HG03342 (cell line): ENCODE measurements around the gene TKFC.

Experiments used
- ATAC-seq: cut with Tn5 transposase; IDR thresholded peaks from one replicate; pipeline ENCODE4 v1.9.1; 2021; ENCODE audit warnings: mild to moderate bottlenecking, moderate library complexity; ENCODE audit not compliant: unreplicated experiment

Gene TKFC

GRCh38 chr11:61315260-61315659 lies 17.8 kb upstream of the TKFC start:
- no peak for ATAC-seq

GRCh38 chr11:61325649-61326414 lies 7.2 kb upstream of the TKFC start:
- ATAC-seq, result no peak

GRCh38 chr11:61327669-61328071 lies 5.4 kb upstream of the TKFC start:
- no peak for ATAC-seq

- ATAC-seq, result no peak
These were observed 4.7 kb upstream of the TKFC start for GRCh38 chr11:61328351-61328750.

- no peak for ATAC-seq
These were observed 3.2 kb upstream of the TKFC start for GRCh38 chr11:61329871-61330270.

GRCh38 chr11:61331651-61332050 lies 1.4 kb upstream of the TKFC start:
- ATAC-seq, result no peak

- no peak for ATAC-seq
These were observed 689 bp upstream of the TKFC start for GRCh38 chr11:61332281-61332796.

GRCh38 chr11:61333550-61334433 lies 764 bp downstream of the TKFC start:
- no peak for ATAC-seq

GRCh38 chr11:61334434-61335354 lies 1.7 kb downstream of the TKFC start:
- no peak for ATAC-seq

- ATAC-seq, result no peak
These were observed 2.3 kb downstream of the TKFC start for GRCh38 chr11:61335355-61335710.

GRCh38 chr11:61336171-61336935 lies 3.3 kb downstream of the TKFC start:
- ATAC-seq, result peak; percentile 43

GRCh38 chr11:61337706-61338470 lies 4.9 kb downstream of the TKFC start:
- no peak for ATAC-seq

GRCh38 chr11:61338783-61339489 lies 5.9 kb downstream of the TKFC start:
- no peak for ATAC-seq

- ATAC-seq, result no peak
These were observed 6.5 kb downstream of the TKFC start for GRCh38 chr11:61339490-61339878.

- no peak for ATAC-seq
These were observed 8.0 kb downstream of the TKFC start for GRCh38 chr11:61340979-61341378.

- ATAC-seq, result no peak
These were observed 8.7 kb downstream of the TKFC start for GRCh38 chr11:61341706-61342105.

- no peak for ATAC-seq
These were observed 9.3 kb downstream of the TKFC start for GRCh38 chr11:61342207-61342803.
